Measurements from ENCODE around the gene UBE3C. TPM values are rescaled to one million over a fixed set of nuclear protein-coding genes. Genes with fewer than 3 reads are reported as not detected.

Gene UBE3C
- total and polyA plus RNA-seq, 2 of the 13 experiments (the other 11 are each of a cell fraction or from before 2014, with no cell fraction given) = 27.0 to 48.2 TPM

DNA sequence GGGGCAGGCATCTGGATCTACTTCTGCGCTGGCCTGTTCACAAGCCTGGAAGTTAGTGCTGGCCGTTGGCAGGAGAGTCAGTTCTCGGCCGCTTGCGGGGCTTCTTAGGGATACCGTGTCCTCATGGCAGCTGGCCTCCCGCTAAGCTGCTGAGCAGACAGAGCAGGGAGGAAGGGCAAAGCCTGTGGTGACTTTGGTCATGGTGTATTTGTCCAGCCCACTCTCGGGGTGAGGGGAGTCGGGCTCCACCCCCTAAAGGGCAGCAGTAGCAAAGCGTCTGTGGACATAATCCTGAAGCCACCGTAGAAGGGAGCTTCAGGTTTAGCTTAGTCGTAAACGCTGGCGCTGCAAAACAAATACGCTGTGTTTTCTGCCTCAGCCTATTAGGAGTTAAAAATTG, 12.2 kb downstream of the UBE3C start (continued):
- TF ChIP-seq, protein P1, sequence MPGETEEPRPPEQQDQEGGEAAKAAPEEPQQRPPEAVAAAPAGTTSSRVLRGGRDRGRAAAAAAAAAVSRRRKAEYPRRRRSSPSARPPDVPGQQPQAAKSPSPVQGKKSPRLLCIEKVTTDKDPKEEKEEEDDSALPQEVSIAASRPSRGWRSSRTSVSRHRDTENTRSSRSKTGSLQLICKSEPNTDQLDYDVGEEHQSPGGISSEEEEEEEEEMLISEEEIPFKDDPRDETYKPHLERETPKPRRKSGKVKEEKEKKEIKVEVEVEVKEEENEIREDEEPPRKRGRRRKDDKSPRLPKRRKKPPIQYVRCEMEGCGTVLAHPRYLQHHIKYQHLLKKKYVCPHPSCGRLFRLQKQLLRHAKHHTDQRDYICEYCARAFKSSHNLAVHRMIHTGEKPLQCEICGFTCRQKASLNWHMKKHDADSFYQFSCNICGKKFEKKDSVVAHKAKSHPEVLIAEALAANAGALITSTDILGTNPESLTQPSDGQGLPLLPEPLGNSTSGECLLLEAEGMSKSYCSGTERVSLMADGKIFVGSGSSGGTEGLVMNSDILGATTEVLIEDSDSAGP (CRISPR knock-in tag; IDR thresholded peaks at IDR 0.05; ENCODE audit: borderline replicate concordance) = 0 out of 2 replicates have a peak, but pooled peaks have one; percentile 34
- TF ChIP-seq, protein P2, sequence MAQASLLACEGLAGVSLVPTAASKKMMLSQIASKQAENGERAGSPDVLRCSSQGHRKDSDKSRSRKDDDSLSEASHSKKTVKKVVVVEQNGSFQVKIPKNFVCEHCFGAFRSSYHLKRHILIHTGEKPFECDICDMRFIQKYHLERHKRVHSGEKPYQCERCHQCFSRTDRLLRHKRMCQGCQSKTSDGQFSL (CRISPR knock-in tag; IDR thresholded peaks at IDR 0.05) = no peak
- TF ChIP-seq FOXC1 (CRISPR knock-in tag; IDR thresholded peaks at IDR 0.05; ENCODE audit: borderline replicate concordance) (no peak), KDM5B (CRISPR knock-in tag; IDR thresholded peaks at IDR 0.05; ENCODE audit: borderline replicate concordance) (peak; percentile 38; the same call in 1 of the 2 replicates), ZNF230 (CRISPR knock-in tag; IDR thresholded peaks at IDR 0.05) (no peak), NFRKB (IDR thresholded peaks at IDR 0.05) (no peak), HOXA5 (CRISPR knock-in tag; IDR thresholded peaks at IDR 0.05) (0 out of 2 replicates have a peak, but pooled peaks have one; percentile 28), ZNF333 (CRISPR knock-in tag; IDR thresholded peaks at IDR 0.05; ENCODE audit: borderline replicate concordance) (no peak), KAT8 (CRISPR knock-in tag; IDR thresholded peaks at IDR 0.05) (no peak; the same call in 1 of the 2 replicates), ZBTB1 (CRISPR knock-in tag; IDR thresholded peaks at IDR 0.05; ENCODE audit: borderline replicate concordance) (no peak), SOX5 (CRISPR knock-in tag; IDR thresholded peaks at IDR 0.05; ENCODE audit: borderline replicate concordance) (no peak), SKI (IDR thresholded peaks at IDR 0.05; ENCODE audit: partially characterized antibody) (peak; percentile 24), ZNF30 (CRISPR knock-in tag; IDR thresholded peaks at IDR 0.05) (no peak), ZNF564 (CRISPR knock-in tag; IDR thresholded peaks at IDR 0.05) (no peak), TSC22D2 (CRISPR knock-in tag; IDR thresholded peaks at IDR 0.05; ENCODE audit: borderline replicate concordance) (no peak), TRIM24 (CRISPR knock-in tag; IDR thresholded peaks at IDR 0.05) (no peak), IKZF4 (CRISPR knock-in tag; IDR thresholded peaks at IDR 0.05; ENCODE audit: borderline replicate concordance, low read depth, not compliant biosample characterization) (no peak), CEBPB (IDR thresholded peaks at IDR 0.05; ENCODE audit: borderline replicate concordance, low read depth, low read length) (no peak), SSRP1 (CRISPR knock-in tag; IDR thresholded peaks at IDR 0.05) (no peak), ZNF782 (CRISPR knock-in tag; IDR thresholded peaks at IDR 0.05; ENCODE audit: borderline replicate concordance) (no peak), TAF15 (IDR thresholded peaks at IDR 0.05; ENCODE audit: low read depth, low read length, poor library complexity, severe bottlenecking) (no peak)
- TF ChIP-seq, protein P3, sequence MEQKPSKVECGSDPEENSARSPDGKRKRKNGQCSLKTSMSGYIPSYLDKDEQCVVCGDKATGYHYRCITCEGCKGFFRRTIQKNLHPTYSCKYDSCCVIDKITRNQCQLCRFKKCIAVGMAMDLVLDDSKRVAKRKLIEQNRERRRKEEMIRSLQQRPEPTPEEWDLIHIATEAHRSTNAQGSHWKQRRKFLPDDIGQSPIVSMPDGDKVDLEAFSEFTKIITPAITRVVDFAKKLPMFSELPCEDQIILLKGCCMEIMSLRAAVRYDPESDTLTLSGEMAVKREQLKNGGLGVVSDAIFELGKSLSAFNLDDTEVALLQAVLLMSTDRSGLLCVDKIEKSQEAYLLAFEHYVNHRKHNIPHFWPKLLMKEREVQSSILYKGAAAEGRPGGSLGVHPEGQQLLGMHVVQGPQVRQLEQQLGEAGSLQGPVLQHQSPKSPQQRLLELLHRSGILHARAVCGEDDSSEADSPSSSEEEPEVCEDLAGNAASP (CRISPR knock-in tag; IDR thresholded peaks at IDR 0.05; ENCODE audit: borderline replicate concordance) = peak; percentile 18; the same call in 1 of the 2 replicates
- TF ChIP-seq, protein P4, sequence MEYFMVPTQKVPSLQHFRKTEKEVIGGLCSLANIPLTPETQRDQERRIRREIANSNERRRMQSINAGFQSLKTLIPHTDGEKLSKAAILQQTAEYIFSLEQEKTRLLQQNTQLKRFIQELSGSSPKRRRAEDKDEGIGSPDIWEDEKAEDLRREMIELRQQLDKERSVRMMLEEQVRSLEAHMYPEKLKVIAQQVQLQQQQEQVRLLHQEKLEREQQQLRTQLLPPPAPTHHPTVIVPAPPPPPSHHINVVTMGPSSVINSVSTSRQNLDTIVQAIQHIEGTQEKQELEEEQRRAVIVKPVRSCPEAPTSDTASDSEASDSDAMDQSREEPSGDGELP (IDR thresholded peaks at IDR 0.05; ENCODE audit: borderline replicate concordance, low read depth) = peak; percentile 39; the same call in 1 of the 2 replicates
- TF ChIP-seq, protein P5, sequence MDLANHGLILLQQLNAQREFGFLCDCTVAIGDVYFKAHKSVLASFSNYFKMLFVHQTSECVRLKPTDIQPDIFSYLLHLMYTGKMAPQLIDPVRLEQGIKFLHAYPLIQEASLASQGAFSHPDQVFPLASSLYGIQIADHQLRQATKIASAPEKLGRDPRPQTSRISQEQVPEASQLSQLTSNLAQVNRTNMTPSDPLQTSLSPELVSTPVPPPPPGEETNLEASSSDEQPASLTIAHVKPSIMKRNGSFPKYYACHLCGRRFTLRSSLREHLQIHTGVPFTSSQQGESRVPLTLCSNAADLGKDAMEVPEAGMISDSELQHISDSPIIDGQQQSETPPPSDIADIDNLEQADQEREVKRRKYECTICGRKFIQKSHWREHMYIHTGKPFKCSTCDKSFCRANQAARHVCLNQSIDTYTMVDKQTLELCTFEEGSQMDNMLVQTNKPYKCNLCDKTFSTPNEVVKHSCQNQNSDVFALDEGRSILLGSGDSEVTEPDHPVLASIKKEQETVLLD (CRISPR knock-in tag; IDR thresholded peaks at IDR 0.05; ENCODE audit: low read depth) = no peak

All from HepG2 (cell line).